Uterus (tissue), 4 donors: ENCODE results near the gene SAE1. TPM values are rescaled to one million over a fixed set of nuclear protein-coding genes. Genes with fewer than 3 reads are reported as not detected.

ENCODE experiments used
- DNase-seq, 2 donors: peaks; one replicate each; pipeline ENCODE4 v3.0.0-alpha.2; 2019 to 2020
- H3K27ac ChIP-seq, 2 donors: fragments of 200-600 bp; sonication (generic); 1 replicate in 1 of 2; 2 replicates in 1 of 2; pipeline ENCODE4 v1.5.1; 2016 to 2018
- H3K27me3 ChIP-seq, 2 donors: fragments of 200-600 bp; sonication (generic); one replicate each; pipeline ENCODE4 v1.5.1; 2018 to 2019; ENCODE audit warnings: control low read depth in 1 of 2
- H3K36me3 ChIP-seq, 2 donors: fragments of 200-600 bp; sonication (generic); one replicate each; pipeline ENCODE4 v1.5.1; 2019; ENCODE audit warnings: control low read depth in 1 of 2
- H3K4me1 ChIP-seq, 2 donors: fragments of 200-600 bp; sonication (generic); one replicate each; pipeline ENCODE4 v1.5.1; 2018 to 2019; ENCODE audit warnings: control low read depth in 1 of 2
- H3K4me3 ChIP-seq, 2 donors: fragments of 200-600 bp; sonication (generic); 1 replicate in 1 of 2; 2 replicates in 1 of 2; pipeline ENCODE4 v1.5.1; 2018 to 2019; ENCODE audit warnings: mild to moderate bottlenecking in 1 of 2
- H3K9me3 ChIP-seq, 2 donors: fragments of 200-600 bp; sonication (generic); one replicate each; pipeline ENCODE4 v1.5.1; 2019; ENCODE audit warnings: control low read depth in 1 of 2
- CTCF ChIP-seq, 4 experiments: fragments of 200-600 bp in 2 of 4; fragments of 450-650 bp in 2 of 4; sonication (generic) in 2 of 4; IDR thresholded peaks; one replicate each; pipeline ENCODE4 v1.5.1; 2016 to 2019; ENCODE audit warnings: antibody characterized with exemption in 4 of 4, mild to moderate bottlenecking in 2 of 4, moderate library complexity in 1 of 4
- POLR2A ChIP-seq, 2 donors: fragments of 450-650 bp; IDR thresholded peaks; one replicate each; pipeline ENCODE4 v1.6.1; 2016; ENCODE audit warnings: antibody characterized with exemption in 2 of 2, mild to moderate bottlenecking in 1 of 2, moderate library complexity in 1 of 2
- intact Hi-C: fragments of 100-400 bp; cut with DNase I; formaldehyde crosslinking; loops from one replicate; pipeline ENCODE4 v1.15.1; 2023; ENCODE audit warnings: low total_unique reads
- total RNA-seq, 4 donors: library from RNA; depleted of rRNA in 3 of 4; stranded (reverse); fragments of >200 nt in 3 of 4; gene quantifications; one replicate each; pipeline versions ENCODE4 v1.1.0 to v1.2.4, GENCODE V29; 2014 to 2023
- donor health status: DM: yes; HTN: yes; CAD: no.

SAE1 gene
- total RNA-seq, 4 donors from 2014 or later = 17.6 to 144 (median 45.6) TPM

- no peaks in the 10 kb centered on the region for H3K9me3 ChIP-seq
- no peaks in the 10 kb centered on the region for H3K27me3 ChIP-seq
- no peak for DNase-seq
- H3K4me1 ChIP-seq = peaks cover 0 to 4% of the 10 kb centered on the region in 2 donors
- H3K4me3 ChIP-seq = no peak overlapping the region
- no peak overlapping the region for H3K27ac ChIP-seq
- no peaks in the 10 kb centered on the region for H3K36me3 ChIP-seq
- intact Hi-C loops = no loop called here
- TF ChIP-seq POLR2A (IDR thresholded peaks at IDR 0.05) (no peak), CTCF (IDR thresholded peaks at IDR 0.05) (no peak)
These were observed 64.8 kb downstream of the SAE1 start for GRCh38 chr19:47195434-47195833.

GRCh38 chr19:47197141-47197540 is 66.5 kb downstream of the SAE1 start:
- Histone ChIP-seq H3K27me3 (no peaks in the 10 kb centered on the region), H3K27ac (no peak overlapping the region), H3K4me1 (no peaks in the 10 kb centered on the region), H3K9me3 (no peaks in the 10 kb centered on the region), H3K36me3 (no peaks in the 10 kb centered on the region), H3K4me3 (no peak overlapping the region)
- TF ChIP-seq POLR2A (IDR thresholded peaks at IDR 0.05) = no peak
- no peak for TF ChIP-seq CTCF (IDR thresholded peaks at IDR 0.05)
- intact Hi-C loops = no loop called here
- no peak for DNase-seq

- Histone ChIP-seq H3K27ac (no peak overlapping the region), H3K4me3 (no peak overlapping the region), H3K27me3 (no peaks in the 10 kb centered on the region), H3K36me3 (no peaks in the 10 kb centered on the region), H3K4me1 (no peaks in the 10 kb centered on the region), H3K9me3 (no peaks in the 10 kb centered on the region)
- DNase-seq = no peak
- TF ChIP-seq POLR2A (IDR thresholded peaks at IDR 0.05) (no peak), CTCF (IDR thresholded peaks at IDR 0.05) (no peak)
- intact Hi-C loops = no loop called here
These were observed 69.9 kb downstream of the SAE1 start for GRCh38 chr19:47200530-47200929.

- intact Hi-C loops = no loop called here
- Histone ChIP-seq H3K27ac (no peak overlapping the region), H3K36me3 (no peaks in the 10 kb centered on the region), H3K4me3 (no peak overlapping the region), H3K4me1 (no peaks in the 10 kb centered on the region), H3K27me3 (no peaks in the 10 kb centered on the region), H3K9me3 (no peaks in the 10 kb centered on the region)
- TF ChIP-seq CTCF (IDR thresholded peaks at IDR 0.05) (no peak), POLR2A (IDR thresholded peaks at IDR 0.05) (no peak)
- DNase-seq = no peak
These were observed 72.6 kb downstream of the SAE1 start for GRCh38 chr19:47203254-47203653.

GRCh38 chr19:47209319-47210179 is 78.9 kb downstream of the SAE1 start:
- Histone ChIP-seq H3K36me3 (no peaks in the 10 kb centered on the region), H3K27ac (peak overlapping the region in 1 of 2 donors; percentile 81), H3K4me3 (no peak overlapping the region), H3K9me3 (no peaks in the 10 kb centered on the region), H3K4me1 (no peaks in the 10 kb centered on the region), H3K27me3 (no peaks in the 10 kb centered on the region)
- intact Hi-C loops = no loop called here
- no peak for TF ChIP-seq POLR2A (IDR thresholded peaks at IDR 0.05)
- no peak for TF ChIP-seq CTCF (IDR thresholded peaks at IDR 0.05)
- DNase-seq = no peak
